ENCODE results near the gene LIN37.

LIN37 gene

GRCh38 chr19:35780058-35780457, 31.7 kb downstream of the LIN37 start:
- Mint-ChIP-seq H3K9me3 (no peaks in the 10 kb centered on the region), H3K4me3 (no peak overlapping the region), H3K4me1 (peaks cover 23% of the 10 kb centered on the region), H3K36me3 (peaks cover 26% of the 10 kb centered on the region), H3K27ac (no peak overlapping the region)
- ATAC-seq (no peak), DNase-seq (ENCODE audit: low spot score in 2 of 2) (no peak)

GRCh38 chr19:35780717-35781116, 32.3 kb downstream of the LIN37 start:
- H3K36me3 Mint-ChIP-seq, result peaks cover 24% of the 10 kb centered on the region
- ATAC-seq, result no peak
- no peaks in the 10 kb centered on the region for H3K9me3 Mint-ChIP-seq
- no peak for DNase-seq (ENCODE audit: low spot score in 2 of 2)
- H3K4me3 Mint-ChIP-seq, result no peak overlapping the region
- H3K27ac Mint-ChIP-seq, result no peak overlapping the region
- peaks cover 22% of the 10 kb centered on the region for H3K4me1 Mint-ChIP-seq

GRCh38 chr19:35781650-35782049, 33.3 kb downstream of the LIN37 start:
- Mint-ChIP-seq H3K36me3 (peaks cover 16% of the 10 kb centered on the region), H3K4me3 (no peak overlapping the region), H3K4me1 (peaks cover 13% of the 10 kb centered on the region), H3K27ac (no peak overlapping the region), H3K9me3 (no peaks in the 10 kb centered on the region)
- DNase-seq (ENCODE audit: low spot score in 2 of 2) (no peak), ATAC-seq (no peak)

GRCh38 chr19:35782589-35782988, 34.2 kb downstream of the LIN37 start:
- Mint-ChIP-seq H3K4me1 (peaks cover 8% of the 10 kb centered on the region), H3K27ac (peak overlapping the region; percentile 5), H3K4me3 (no peak overlapping the region), H3K9me3 (no peaks in the 10 kb centered on the region), H3K36me3 (peaks cover 13% of the 10 kb centered on the region)
- ATAC-seq, result no peak
- DNase-seq (ENCODE audit: low spot score in 2 of 2), result no peak

GRCh38 chr19:35783469-35784434, 35.4 kb downstream of the LIN37 start:
- Mint-ChIP-seq H3K27ac (peak overlapping the region; percentile 5), H3K4me3 (no peak overlapping the region), H3K36me3 (peaks cover 13% of the 10 kb centered on the region), H3K9me3 (no peaks in the 10 kb centered on the region), H3K4me1 (peaks cover 8% of the 10 kb centered on the region)
- ATAC-seq, result no peak
- no peak for DNase-seq (ENCODE audit: low spot score in 2 of 2)

GRCh38 chr19:35784503-35785338, 36.3 kb downstream of the LIN37 start:
- no peaks in the 10 kb centered on the region for H3K9me3 Mint-ChIP-seq
- H3K27ac Mint-ChIP-seq, result no peak overlapping the region

GRCh38 chr19:35785339-35785627, 36.9 kb downstream of the LIN37 start:
- ATAC-seq (no peak), DNase-seq (ENCODE audit: low spot score in 2 of 2) (no peak)
- Mint-ChIP-seq H3K27ac (no peak overlapping the region), H3K4me1 (peaks cover 8% of the 10 kb centered on the region), H3K9me3 (no peaks in the 10 kb centered on the region), H3K36me3 (peaks cover 6% of the 10 kb centered on the region), H3K4me3 (no peak overlapping the region)

More at GRCh38 chr19:35784503-35785338, 36.3 kb downstream of the LIN37 start:
- ATAC-seq (no peak), DNase-seq (ENCODE audit: low spot score in 2 of 2) (no peak)
- Mint-ChIP-seq H3K36me3 (peaks cover 9% of the 10 kb centered on the region), H3K4me3 (no peak overlapping the region), H3K4me1 (peaks cover 8% of the 10 kb centered on the region)

- H3K4me3 Mint-ChIP-seq, result no peak overlapping the region
- DNase-seq (ENCODE audit: low spot score in 2 of 2), result no peak
- peaks cover 2% of the 10 kb centered on the region for H3K36me3 Mint-ChIP-seq
- ATAC-seq, result no peak
- peaks cover 8% of the 10 kb centered on the region for H3K4me1 Mint-ChIP-seq
- no peaks in the 10 kb centered on the region for H3K9me3 Mint-ChIP-seq
- no peak overlapping the region for H3K27ac Mint-ChIP-seq
Measured at GRCh38 chr19:35786299-35787160, 38.2 kb downstream of the LIN37 start.

GRCh38 chr19:35787227-35787799, 38.9 kb downstream of the LIN37 start:
- H3K4me1 Mint-ChIP-seq, result peaks cover 8% of the 10 kb centered on the region
- H3K9me3 Mint-ChIP-seq, result no peaks in the 10 kb centered on the region
- DNase-seq (ENCODE audit: low spot score in 2 of 2) (no peak), ATAC-seq (no peak)
- H3K27ac Mint-ChIP-seq, result no peak overlapping the region
- H3K36me3 Mint-ChIP-seq, result no peaks in the 10 kb centered on the region
- no peak overlapping the region for H3K4me3 Mint-ChIP-seq

GRCh38 chr19:35788205-35788960, 40.0 kb downstream of the LIN37 start:
- peaks cover 4% of the 10 kb centered on the region for H3K4me1 Mint-ChIP-seq
- H3K9me3 Mint-ChIP-seq, result no peaks in the 10 kb centered on the region
- H3K4me3 Mint-ChIP-seq, result no peak overlapping the region
- no peak for DNase-seq (ENCODE audit: low spot score in 2 of 2)
- no peak overlapping the region for H3K27ac Mint-ChIP-seq
- ATAC-seq, result no peak
- H3K36me3 Mint-ChIP-seq, result no peaks in the 10 kb centered on the region

- no peak for DNase-seq (ENCODE audit: low spot score in 2 of 2)
- Mint-ChIP-seq H3K4me3 (no peak overlapping the region), H3K36me3 (no peaks in the 10 kb centered on the region), H3K4me1 (no peaks in the 10 kb centered on the region), H3K27ac (no peak overlapping the region), H3K9me3 (no peaks in the 10 kb centered on the region)
- ATAC-seq, result no peak
Measured at GRCh38 chr19:35789195-35789977, 41.0 kb downstream of the LIN37 start.

- no peaks in the 10 kb centered on the region for H3K9me3 Mint-ChIP-seq
- ATAC-seq, result peak; percentile 6
- no peaks in the 10 kb centered on the region for H3K4me1 Mint-ChIP-seq
- no peaks in the 10 kb centered on the region for H3K36me3 Mint-ChIP-seq
- no peak overlapping the region for H3K4me3 Mint-ChIP-seq
- no peak overlapping the region for H3K27ac Mint-ChIP-seq
- no peak for DNase-seq (ENCODE audit: low spot score in 2 of 2)
Measured at GRCh38 chr19:35789978-35790944, 41.9 kb downstream of the LIN37 start.

Data from stimulated activated effector memory CD8-positive, alpha-beta T cell treated with anti-CD3 and anti-CD28 coated beads, Interleukin-12 subunit alpha, Interleukin-12 subunit beta, amount 100 ng/mL, for 72 hours (primary cell).